Measurements from ENCODE around the gene MPZ. TPM values are rescaled to one million over a fixed set of nuclear protein-coding genes. Genes with fewer than 3 reads are reported as not detected.

MPZ gene
- total and polyA plus RNA-seq, 2 donors from 2014 or later = 3.0 to 4.1 TPM

- Histone ChIP-seq H3K4me1 (ENCODE audit: control insufficient read depth in 2 of 3, insufficient read depth in 2 of 3, low read depth in 1 of 3, low read length in 3 of 3) (peaks cover 0 to 9% (median 8%) of the 10 kb centered on the region in 3 donors), H3K27me3 (ENCODE audit: control insufficient read depth, insufficient read depth, low read length) (no peaks in the 10 kb centered on the region), H3K4me3 (ENCODE audit: low read length in 3 of 3) (peak within 1 kb of the TSS; percentile 73 to 97 (median 92)), H3K9me3 (ENCODE audit: control insufficient read depth in 2 of 3, insufficient read depth in 1 of 3, low read length in 3 of 3) (no peaks in the 10 kb centered on the region), H3K9ac (ENCODE audit: low read length in 3 of 3) (peak within 1 kb of the TSS; percentile 70 to 100 (median 95)), H3K27ac (ENCODE audit: low read depth in 2 of 2, low read length in 2 of 2) (peak within 1 kb of the TSS; percentile 92 to 93), H3K36me3 (ENCODE audit: control insufficient read depth in 2 of 3, insufficient read depth in 3 of 3, low read length in 3 of 3) (no peaks in the 10 kb centered on the region)
- peak; percentile 21 for TF ChIP-seq CTCF (IDR thresholded peaks at IDR 0.05; ENCODE audit: borderline replicate concordance, extremely low read depth, insufficient read depth)
- DNase-seq (peak; percentile 94 to 97 (median 96)), FAIRE-seq (no peak)
- intact Hi-C loops (cut with DNase I) = no loop called here
Measured at GRCh38 chr1:161314201-161314981, 4.6 kb upstream of the MPZ start, which contains the start of gene SDHC. Gene SDHC (plus strand): TSS chr1:161314381. CDS start chr1:161314406, 25 bp downstream.

DNA sequence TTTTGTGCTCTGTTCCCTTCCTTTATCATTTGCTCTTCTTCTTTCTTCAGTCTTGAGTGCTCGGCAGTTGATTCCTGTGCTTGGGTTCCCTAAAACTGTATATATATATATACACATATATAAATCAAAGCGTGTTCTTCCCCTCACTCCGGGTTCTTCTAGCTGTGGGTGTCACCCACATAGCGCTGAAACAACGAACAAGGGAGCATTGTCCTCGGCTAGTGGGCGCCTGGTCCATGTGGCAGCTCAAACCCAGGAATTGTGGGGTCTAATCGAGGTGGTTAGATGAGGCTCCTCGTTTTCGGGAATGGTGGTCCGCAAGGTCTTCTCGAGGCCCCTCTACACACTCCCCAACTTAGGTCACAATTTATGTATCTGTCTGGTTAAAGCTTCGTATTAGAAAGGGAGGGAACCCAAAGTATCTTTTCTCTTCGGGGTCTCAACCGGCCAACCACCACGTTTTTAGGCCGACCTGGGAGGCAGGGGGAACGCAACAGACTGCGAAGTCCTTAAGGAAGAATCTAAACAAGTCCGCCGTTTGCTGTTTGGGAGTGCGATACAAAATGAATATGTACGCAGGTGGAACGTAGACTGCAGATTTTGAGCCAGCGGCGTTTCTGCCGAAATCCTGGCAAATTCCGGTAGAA, 3.9 kb upstream of the MPZ start:
- H3K9me3 ChIP-seq (ENCODE audit: control insufficient read depth in 2 of 3, insufficient read depth in 1 of 3, low read length in 3 of 3) = no peaks in the 10 kb centered on the region
- intact Hi-C loops (cut with DNase I) = no loop called here
- DNase-seq (peak in 1 of 5 donors; percentile 47), FAIRE-seq (no peak)
- H3K27me3 ChIP-seq (ENCODE audit: control insufficient read depth, insufficient read depth, low read length) = no peaks in the 10 kb centered on the region
- H3K27ac ChIP-seq (ENCODE audit: low read depth in 2 of 2, low read length in 2 of 2) = peak overlapping the region; percentile 92 to 93
- peak overlapping the region; percentile 73 to 97 (median 92) for H3K4me3 ChIP-seq (ENCODE audit: low read length in 3 of 3)
- H3K36me3 ChIP-seq (ENCODE audit: control insufficient read depth in 2 of 3, insufficient read depth in 3 of 3, low read length in 3 of 3) = no peaks in the 10 kb centered on the region
- peaks cover 0 to 9% (median 8%) of the 10 kb centered on the region in 3 donors for H3K4me1 ChIP-seq (ENCODE audit: control insufficient read depth in 2 of 3, insufficient read depth in 2 of 3, low read depth in 1 of 3, low read length in 3 of 3)
- no peak for TF ChIP-seq CTCF (IDR thresholded peaks at IDR 0.05; ENCODE audit: borderline replicate concordance, extremely low read depth, insufficient read depth)
- H3K9ac ChIP-seq (ENCODE audit: low read length in 3 of 3) = peak overlapping the region; percentile 70 to 100 (median 95)

DNA sequence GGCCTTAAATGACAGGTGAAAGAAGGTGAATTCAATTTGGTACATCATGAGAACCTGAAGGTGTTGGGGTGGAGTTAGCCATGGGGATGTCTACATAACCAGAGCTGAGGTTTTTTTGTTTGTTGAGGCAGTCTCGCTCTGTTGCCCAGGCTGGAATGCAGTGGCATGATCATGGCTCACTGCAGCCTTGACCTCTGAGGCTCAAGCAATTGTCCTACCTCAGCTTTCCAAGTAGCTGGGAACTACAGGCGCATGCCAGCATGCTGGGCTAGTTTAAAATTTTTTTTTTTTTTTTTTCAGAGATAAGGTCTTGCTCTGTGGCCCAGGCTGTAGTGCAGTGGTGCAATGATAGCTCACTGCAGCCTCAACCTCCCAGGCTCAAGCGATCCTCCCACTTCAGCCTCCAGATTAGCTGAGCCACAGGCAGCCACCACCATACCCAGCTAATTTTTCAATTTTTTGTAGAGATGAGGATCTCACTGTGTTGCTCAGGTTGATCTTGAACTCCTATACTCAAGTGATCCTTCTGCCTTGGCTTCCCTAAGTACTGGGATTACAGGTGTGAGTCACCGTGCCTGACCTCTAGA, 1.9 kb upstream of the MPZ start:
- Histone ChIP-seq H3K27me3 (ENCODE audit: control insufficient read depth, insufficient read depth, low read length) (no peaks in the 10 kb centered on the region), H3K4me3 (ENCODE audit: low read length in 3 of 3) (no peak overlapping the region), H3K9ac (ENCODE audit: low read length in 3 of 3) (no peak overlapping the region), H3K36me3 (ENCODE audit: control insufficient read depth in 2 of 3, insufficient read depth in 3 of 3, low read length in 3 of 3) (no peaks in the 10 kb centered on the region), H3K4me1 (ENCODE audit: control insufficient read depth in 2 of 3, insufficient read depth in 2 of 3, low read depth in 1 of 3, low read length in 3 of 3) (peaks cover 0 to 9% (median 8%) of the 10 kb centered on the region in 3 donors), H3K9me3 (ENCODE audit: control insufficient read depth in 2 of 3, insufficient read depth in 1 of 3, low read length in 3 of 3) (no peaks in the 10 kb centered on the region), H3K27ac (ENCODE audit: low read depth in 2 of 2, low read length in 2 of 2) (peak overlapping the region in 1 of 2 donors; percentile 16)
- TF ChIP-seq CTCF (IDR thresholded peaks at IDR 0.05; ENCODE audit: borderline replicate concordance, extremely low read depth, insufficient read depth) = no peak
- no peak for FAIRE-seq
- peak in 4 of 5 donors; percentile 29 to 79 (median 36) for DNase-seq
- intact Hi-C loops (cut with DNase I) = no loop called here

Measured in kidney (tissue), 14 donors.